Spleen (tissue), 7 donors: Measurements from ENCODE around the gene NPHP4.

ENCODE experiments used
- CTCF ChIP-seq, 11 experiments: fragments of 200-600 bp in 7 of 11; fragments of 450-650 bp in 4 of 11; sonication (generic) in 4 of 11; IDR thresholded peaks in 8 of 11; conservative IDR thresholded peaks in 3 of 11; 1 replicate in 7 of 11; 2 replicates in 4 of 11; pipeline versions ENCODE4 v1.4.0 to v1.8.0; 2016 to 2021; ENCODE audit warnings: antibody characterized with exemption in 11 of 11, inconsistent platforms in 4 of 11, mild to moderate bottlenecking in 1 of 11
- POLR2AphosphoS5 ChIP-seq, 3 donors: sonication (generic); formaldehyde crosslinking; IDR thresholded peaks; one replicate each; pipeline ENCODE4 v1.5.1; 2017; ENCODE audit warnings: antibody characterized with exemption in 3 of 3
- donor health status: DM: no; HTN: no; CAD: no; lungs with moderate emphysema.
- donor health status: DM: no; HTN: no; CAD: no.
- donor health status: DM: no; HTN: no; CAD: no.

- no peak for TF ChIP-seq CTCF (IDR thresholded peaks at IDR 0.05 in 8 of 11, conservative IDR thresholded peaks at IDR 0.05 in 3 of 11)
- TF ChIP-seq POLR2AphosphoS5 (IDR thresholded peaks at IDR 0.05) = no peak
Measured at GRCh38 chr1:5960336-5960735, 31.9 kb downstream of the NPHP4 start.
